Measurements from ENCODE around the gene ANKRD63.
A peak's percentile ranks its signal among the peaks of the same experiment; 100 is the strongest.

Gene ANKRD63

DNA sequence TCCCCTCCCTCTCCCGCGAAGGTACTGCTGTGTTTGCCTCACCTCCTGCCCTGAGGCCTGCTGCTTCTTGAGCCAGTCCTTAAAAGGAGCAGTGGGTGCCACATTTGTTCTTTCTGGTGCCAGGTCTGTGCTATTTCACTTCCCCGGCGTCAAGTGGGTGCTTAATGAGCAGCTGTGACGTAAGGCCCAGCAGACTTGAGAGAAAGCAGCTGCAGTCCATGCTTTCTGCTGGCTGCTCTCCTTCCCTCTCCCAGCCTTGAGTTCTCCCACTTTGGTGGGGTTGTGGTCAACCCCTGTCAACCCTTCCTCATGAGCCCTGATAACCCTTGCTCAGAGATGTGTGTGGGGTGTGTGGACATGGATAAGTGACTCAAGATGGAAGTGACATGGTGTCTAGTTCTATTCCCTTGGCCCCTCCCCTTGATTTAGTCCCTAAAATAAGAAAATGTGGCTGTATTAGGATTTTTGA, 47.5 kb upstream of the ANKRD63 start:
- peaks cover 0 to 8% of the 10 kb centered on the region in 2 experiments for H3K36me3 ChIP-seq (ENCODE audit: control insufficient read depth in 1 of 2, insufficient read depth in 2 of 2, low read length in 2 of 2)
- WGBS (ENCODE audit: extremely low coverage, insufficient coverage, insufficient read length), result no CpG with 5 or more reads among the region's 5 CpGs
- H4K91ac ChIP-seq (ENCODE audit: low read depth, low read length), result peak overlapping the region; percentile 53

DNA sequence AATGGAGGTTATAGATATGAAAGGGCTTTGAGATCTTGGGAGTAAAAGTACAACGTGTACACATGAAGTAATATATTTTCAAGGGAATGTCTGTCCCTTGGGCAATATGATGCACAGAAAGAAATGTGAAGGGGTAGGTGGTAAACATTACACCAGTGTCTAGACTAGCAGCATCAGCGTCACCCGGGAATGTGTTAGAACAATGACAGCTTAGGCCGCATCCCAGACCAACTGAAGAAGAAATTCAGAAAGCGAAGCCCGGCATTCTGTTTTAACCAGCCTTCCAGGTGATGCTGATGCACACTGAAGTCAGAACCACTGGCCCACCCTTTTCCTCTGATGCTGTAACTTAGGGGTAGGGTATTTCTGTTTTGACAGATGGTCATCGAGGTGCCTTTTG, 46.9 kb upstream of the ANKRD63 start:
- Histone ChIP-seq H2BK12ac (ENCODE audit: low read length) (no peak overlapping the region), H3K4me1 (ENCODE audit: control insufficient read depth in 1 of 2, insufficient read depth in 2 of 2, low read length in 2 of 2) (peaks cover 47 to 68% of the 10 kb centered on the region in 2 experiments), H2AFZ (ENCODE audit: insufficient read depth, low read length, poor library complexity) (no peak overlapping the region), H3K36me3 (ENCODE audit: control insufficient read depth in 1 of 2, insufficient read depth in 2 of 2, low read length in 2 of 2) (peaks cover 0 to 8% of the 10 kb centered on the region in 2 experiments), H3K79me2 (ENCODE audit: control insufficient read depth, insufficient read depth, low read length, poor library complexity) (peaks cover 3% of the 10 kb centered on the region), H3K18ac (ENCODE audit: low read length) (no peak overlapping the region), H4K12ac (ENCODE audit: low read depth, low read length) (no peak overlapping the region), H3K4me3 (ENCODE audit: low read depth, low read length) (no peak overlapping the region), H3K79me1 (ENCODE audit: low read length) (peaks cover 47% of the 10 kb centered on the region), H2BK5ac (ENCODE audit: low read depth, low read length, poor library complexity) (no peak overlapping the region), H3K23ac (ENCODE audit: low read length) (no peak overlapping the region), H4K8ac (ENCODE audit: low read depth, low read length) (no peak overlapping the region), H3K27me3 (ENCODE audit: insufficient read depth, low read length) (no peaks in the 10 kb centered on the region), H3K4ac (ENCODE audit: low read depth, low read length) (no peak overlapping the region), H3K9me3 (ENCODE audit: insufficient read depth, low read depth, low read length) (no peaks in the 10 kb centered on the region), H3K4me2 (ENCODE audit: low read length) (no peak overlapping the region), H3K27ac (ENCODE audit: low read depth, low read length) (peak overlapping the region; percentile 71), H2BK120ac (ENCODE audit: insufficient read depth, low read length, poor library complexity) (peak overlapping the region; percentile 69), H3K14ac (ENCODE audit: low read length) (no peak overlapping the region), H4K91ac (ENCODE audit: low read depth, low read length) (peak overlapping the region; percentile 80), H2AK5ac (ENCODE audit: low read length) (no peak overlapping the region), H3K9ac (ENCODE audit: low read length) (no peak overlapping the region)
- WGBS (ENCODE audit: extremely low coverage, insufficient coverage, insufficient read length), result no CpG with 5 or more reads among the region's 7 CpGs
- no peak for DNase-seq

More for the DNA sequence above, 47.5 kb upstream of the ANKRD63 start:
- Histone ChIP-seq H3K27me3 (ENCODE audit: insufficient read depth, low read length) (no peaks in the 10 kb centered on the region), H3K18ac (ENCODE audit: low read length) (peak overlapping the region; percentile 59), H3K9me3 (ENCODE audit: insufficient read depth, low read depth, low read length) (no peaks in the 10 kb centered on the region), H3K27ac (ENCODE audit: low read depth, low read length) (peak overlapping the region; percentile 71), H3K4me1 (ENCODE audit: control insufficient read depth in 1 of 2, insufficient read depth in 2 of 2, low read length in 2 of 2) (peaks cover 50 to 69% of the 10 kb centered on the region in 2 experiments), H4K8ac (ENCODE audit: low read depth, low read length) (no peak overlapping the region), H2BK12ac (ENCODE audit: low read length) (peak overlapping the region; percentile 29), H4K12ac (ENCODE audit: low read depth, low read length) (no peak overlapping the region), H3K4me2 (ENCODE audit: low read length) (no peak overlapping the region), H3K79me1 (ENCODE audit: low read length) (peaks cover 46% of the 10 kb centered on the region), H3K79me2 (ENCODE audit: control insufficient read depth, insufficient read depth, low read length, poor library complexity) (peaks cover 3% of the 10 kb centered on the region), H3K14ac (ENCODE audit: low read length) (peak overlapping the region; percentile 56), H2BK120ac (ENCODE audit: insufficient read depth, low read length, poor library complexity) (peak overlapping the region; percentile 79), H3K9ac (ENCODE audit: low read length) (no peak overlapping the region), H2AK5ac (ENCODE audit: low read length) (no peak overlapping the region), H2AFZ (ENCODE audit: insufficient read depth, low read length, poor library complexity) (no peak overlapping the region), H3K4me3 (ENCODE audit: low read depth, low read length) (no peak overlapping the region), H3K4ac (ENCODE audit: low read depth, low read length) (no peak overlapping the region), H2BK5ac (ENCODE audit: low read depth, low read length, poor library complexity) (peak overlapping the region; percentile 67), H3K23ac (ENCODE audit: low read length) (no peak overlapping the region)
- no peak for DNase-seq

DNA sequence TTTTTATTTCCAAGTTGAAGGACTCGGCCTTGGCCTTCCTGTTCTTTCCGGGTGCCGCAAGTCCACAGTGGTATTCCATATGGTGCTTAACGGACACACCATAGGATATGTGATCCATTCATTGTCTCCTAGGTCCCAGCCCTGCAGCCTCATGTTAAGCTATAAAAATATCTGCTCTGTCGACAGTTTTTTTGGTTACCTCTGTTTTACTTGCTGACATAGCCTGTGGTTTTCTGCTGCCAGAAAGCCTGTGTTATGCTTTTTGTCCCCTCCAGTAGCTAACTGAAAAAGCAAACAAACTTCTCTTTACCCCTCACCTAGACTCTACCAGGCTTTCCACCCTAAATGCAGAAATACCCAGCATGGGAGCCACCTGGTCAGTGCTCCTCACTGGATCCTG, 45.9 kb upstream of the ANKRD63 start:
- Histone ChIP-seq H3K4ac (ENCODE audit: low read depth, low read length) (peak overlapping the region; percentile 1), H3K9me3 (ENCODE audit: insufficient read depth, low read depth, low read length) (no peaks in the 10 kb centered on the region), H3K27ac (ENCODE audit: low read depth, low read length) (peak overlapping the region; percentile 93), H2AK5ac (ENCODE audit: low read length) (peak overlapping the region; percentile 36), H3K9ac (ENCODE audit: low read length) (no peak overlapping the region), H3K23ac (ENCODE audit: low read length) (no peak overlapping the region), H3K79me2 (ENCODE audit: control insufficient read depth, insufficient read depth, low read length, poor library complexity) (peaks cover 5% of the 10 kb centered on the region), H3K27me3 (ENCODE audit: insufficient read depth, low read length) (no peaks in the 10 kb centered on the region), H2BK5ac (ENCODE audit: low read depth, low read length, poor library complexity) (peak overlapping the region; percentile 75), H2BK12ac (ENCODE audit: low read length) (peak overlapping the region; percentile 12), H3K14ac (ENCODE audit: low read length) (peak overlapping the region; percentile 18), H4K12ac (ENCODE audit: low read depth, low read length) (no peak overlapping the region), H3K4me2 (ENCODE audit: low read length) (peak overlapping the region; percentile 54), H2AFZ (ENCODE audit: insufficient read depth, low read length, poor library complexity) (no peak overlapping the region), H4K8ac (ENCODE audit: low read depth, low read length) (peak overlapping the region; percentile 5), H2BK120ac (ENCODE audit: insufficient read depth, low read length, poor library complexity) (peak overlapping the region; percentile 84), H3K4me1 (ENCODE audit: control insufficient read depth in 1 of 2, insufficient read depth in 2 of 2, low read length in 2 of 2) (peaks cover 36 to 57% of the 10 kb centered on the region in 2 experiments), H3K79me1 (ENCODE audit: low read length) (peaks cover 48% of the 10 kb centered on the region), H3K4me3 (ENCODE audit: low read depth, low read length) (no peak overlapping the region), H3K36me3 (ENCODE audit: control insufficient read depth in 1 of 2, insufficient read depth in 2 of 2, low read length in 2 of 2) (peaks cover 0 to 8% of the 10 kb centered on the region in 2 experiments), H4K91ac (ENCODE audit: low read depth, low read length) (peak overlapping the region; percentile 75), H3K18ac (ENCODE audit: low read length) (peak overlapping the region; percentile 30)
- no CpG with 5 or more reads among the region's 5 CpGs for WGBS (ENCODE audit: extremely low coverage, insufficient coverage, insufficient read length)
- no peak for DNase-seq

DNA sequence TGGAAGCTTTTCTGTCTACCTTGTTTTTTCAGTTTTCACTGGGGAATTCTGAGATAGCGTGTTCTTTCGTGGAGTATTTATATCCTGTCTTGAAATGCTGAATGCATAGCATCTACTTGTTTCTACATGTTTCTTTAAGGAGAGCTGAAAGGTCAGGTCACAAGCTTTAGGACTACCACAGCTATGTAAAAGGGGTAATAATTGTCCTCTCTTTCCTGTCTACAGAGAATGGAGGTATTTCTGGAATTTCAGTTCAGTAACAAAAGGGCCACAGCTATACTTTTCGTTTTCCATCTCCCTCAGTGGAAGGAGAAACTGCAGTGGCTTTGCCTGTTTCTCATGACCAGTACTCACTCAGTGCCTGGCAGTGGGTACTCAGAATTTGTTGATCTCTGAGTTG, 45.3 kb upstream of the ANKRD63 start:
- no peak for DNase-seq
- Histone ChIP-seq H4K8ac (ENCODE audit: low read depth, low read length) (peak overlapping the region; percentile 5), H2BK120ac (ENCODE audit: insufficient read depth, low read length, poor library complexity) (peak overlapping the region; percentile 84), H3K4me2 (ENCODE audit: low read length) (peak overlapping the region; percentile 54), H4K12ac (ENCODE audit: low read depth, low read length) (no peak overlapping the region), H2AK5ac (ENCODE audit: low read length) (no peak overlapping the region), H3K23ac (ENCODE audit: low read length) (no peak overlapping the region), H3K4me1 (ENCODE audit: control insufficient read depth in 1 of 2, insufficient read depth in 2 of 2, low read length in 2 of 2) (peaks cover 33 to 55% of the 10 kb centered on the region in 2 experiments), H3K14ac (ENCODE audit: low read length) (peak overlapping the region; percentile 18), H2BK12ac (ENCODE audit: low read length) (peak overlapping the region; percentile 12), H3K36me3 (ENCODE audit: control insufficient read depth in 1 of 2, insufficient read depth in 2 of 2, low read length in 2 of 2) (peaks cover 0 to 8% of the 10 kb centered on the region in 2 experiments), H3K9me3 (ENCODE audit: insufficient read depth, low read depth, low read length) (no peaks in the 10 kb centered on the region), H3K27ac (ENCODE audit: low read depth, low read length) (peak overlapping the region; percentile 93), H2AFZ (ENCODE audit: insufficient read depth, low read length, poor library complexity) (no peak overlapping the region), H3K4me3 (ENCODE audit: low read depth, low read length) (no peak overlapping the region), H3K79me1 (ENCODE audit: low read length) (peaks cover 45% of the 10 kb centered on the region), H4K91ac (ENCODE audit: low read depth, low read length) (peak overlapping the region; percentile 75), H3K18ac (ENCODE audit: low read length) (no peak overlapping the region), H3K79me2 (ENCODE audit: control insufficient read depth, insufficient read depth, low read length, poor library complexity) (peaks cover 4% of the 10 kb centered on the region), H3K4ac (ENCODE audit: low read depth, low read length) (peak overlapping the region; percentile 1), H2BK5ac (ENCODE audit: low read depth, low read length, poor library complexity) (peak overlapping the region; percentile 75), H3K9ac (ENCODE audit: low read length) (no peak overlapping the region), H3K27me3 (ENCODE audit: insufficient read depth, low read length) (no peaks in the 10 kb centered on the region)
- WGBS (ENCODE audit: extremely low coverage, insufficient coverage, insufficient read length), result no CpG with 5 or more reads among the region's 3 CpGs
